H1 (cell line): ENCODE data around the gene TAF3. TPM values are rescaled to one million over a fixed set of nuclear protein-coding genes. Genes with fewer than 3 reads are reported as not detected.

ENCODE experiments used
- CTCF ChIA-PET: fragments of 300-600 bp; sonication (Branson Sonifier 250); formaldehyde crosslinking; loops from one replicate; lab custom pipeline; 2021; ENCODE audit not compliant: partially characterized antibody; lab: Charles Lee
- POLR2A ChIA-PET: fragments of 300-600 bp; sonication (Branson Sonifier 250); formaldehyde crosslinking; loops from one replicate; lab custom pipeline; 2021; ENCODE audit warnings: inconsistent platforms; ENCODE audit not compliant: partially characterized antibody; lab: Charles Lee
- DNase-seq, 2 experiments: peaks; one replicate each; pipeline versions ENCODE4 v3.0.0 to v3.0.0-alpha.2; 2010 to 2022; ENCODE audit warnings: low spot score in 2 of 2, low read depth in 1 of 2, mixed read lengths in 1 of 2
- FAIRE-seq: peaks from 2 replicates; lab custom pipeline; 2011; peaks lifted over from hg19 to GRCh38; lab: Jason Lieb, UNC
- H2AFZ ChIP-seq: 2 replicates; pipeline ENCODE4 v1.8.1; 2012; ENCODE audit warnings: low read length, inconsistent platforms
- H2AK5ac ChIP-seq: 2 replicates; pipeline ENCODE4 v1.6.1; 2013; ENCODE audit warnings: low read depth, low read length
- H2BK120ac ChIP-seq: replicated peaks from 2 replicates; pipeline ENCODE3; 2013; ENCODE audit warnings: low read depth, low read length, inconsistent platforms
- H2BK12ac ChIP-seq: 2 replicates; pipeline ENCODE4 v1.6.1; 2013; ENCODE audit warnings: low read depth, low read length
- H2BK15ac ChIP-seq: 2 replicates; pipeline ENCODE4 v1.6.1; 2013; ENCODE audit warnings: low read length
- H2BK20ac ChIP-seq: 2 replicates; pipeline ENCODE4 v1.6.1; 2013; ENCODE audit warnings: low read length
- H2BK5ac ChIP-seq: 2 replicates; pipeline ENCODE4 v1.6.1; 2013; ENCODE audit warnings: low read depth, low read length
- H3K14ac ChIP-seq: 2 replicates; pipeline ENCODE4 v1.6.1; 2013; ENCODE audit warnings: inconsistent platforms; ENCODE audit not compliant: insufficient read length
- H3K18ac ChIP-seq: 2 replicates; pipeline ENCODE4 v1.6.1; 2013; ENCODE audit warnings: low read length; ENCODE audit errors: extremely low read depth
- H3K23ac ChIP-seq: 2 replicates; pipeline ENCODE4 v1.6.1; 2013; ENCODE audit warnings: inconsistent platforms; ENCODE audit not compliant: insufficient read length
- H3K23me2 ChIP-seq: 2 replicates; pipeline ENCODE4 v1.6.1; 2013; ENCODE audit warnings: low read depth, low read length
- H3K27ac ChIP-seq: 2 replicates; pipeline ENCODE4 v1.6.1; 2011; ENCODE audit warnings: low read depth, low read length, inconsistent platforms
- H3K27me3 ChIP-seq, 4 experiments: replicated peaks in 1 of 4; 1 replicate in 1 of 4; 2 replicates in 3 of 4; pipeline versions ENCODE4 v1.6.1 to v1.8.1; 2011 to 2013; ENCODE audit warnings: low read length in 3 of 4, mild to moderate bottlenecking in 3 of 4, inconsistent platforms in 2 of 4, mixed read lengths in 2 of 4, moderate library complexity in 1 of 4; ENCODE audit not compliant: control insufficient read depth in 3 of 4, insufficient read depth in 3 of 4; ENCODE audit errors: extremely low read depth in 1 of 4
- H3K36me3 ChIP-seq, 4 experiments: 2 replicates each; pipeline versions ENCODE4 v1.6.1 to v1.8.1; 2011 to 2013; ENCODE audit warnings: mild to moderate bottlenecking in 4 of 4, low read length in 3 of 4, moderate library complexity in 2 of 4, control low read depth in 1 of 4, inconsistent platforms in 1 of 4; ENCODE audit not compliant: insufficient read depth in 4 of 4, control insufficient read depth in 2 of 4
- H3K4ac ChIP-seq: replicated peaks from 2 replicates; pipeline ENCODE3; 2013; ENCODE audit warnings: low read length, low read depth, mixed read lengths, inconsistent platforms; ENCODE audit not compliant: insufficient read length
- H3K4me1 ChIP-seq, 4 experiments: replicated peaks in 1 of 4; 1 replicate in 1 of 4; 2 replicates in 3 of 4; pipeline versions ENCODE4 v1.6.1 to v1.8.1; 2011 to 2013; ENCODE audit warnings: low read length in 3 of 4, inconsistent platforms in 2 of 4, mixed read lengths in 1 of 4; ENCODE audit not compliant: insufficient read depth in 4 of 4, control insufficient read depth in 3 of 4
- H3K4me2 ChIP-seq, 2 experiments: 2 replicates each; pipeline versions ENCODE4 v1.6.1 to v1.8.1; 2011 to 2013; ENCODE audit warnings: low read depth in 2 of 2, low read length in 2 of 2, control low read depth in 1 of 2, inconsistent platforms in 1 of 2, mild to moderate bottlenecking in 1 of 2; ENCODE audit not compliant: insufficient read depth in 1 of 2
- H3K4me3 ChIP-seq, 4 experiments: fragments of 200-600, 300-600 bp in 1 of 4; sonication (generic), shearing (Covaris generic), sonication (Bioruptor Twin) in 1 of 4; 2 replicates each; pipeline versions ENCODE4 v1.5.1 to v1.8.1; 2011 to 2016; ENCODE audit warnings: low read length in 4 of 4, low read depth in 3 of 4, control low read depth in 2 of 4, inconsistent platforms in 2 of 4, mild to moderate bottlenecking in 2 of 4, mixed read lengths in 1 of 4, moderate library complexity in 1 of 4; ENCODE audit not compliant: insufficient read depth in 2 of 4; ENCODE audit errors: extremely low read depth in 1 of 4
- H3K56ac ChIP-seq: replicated peaks from 2 replicates; pipeline ENCODE3; 2013; ENCODE audit warnings: low read depth, mild to moderate bottlenecking, mixed read lengths, low read length, inconsistent platforms; ENCODE audit not compliant: insufficient read length
- H3K79me1 ChIP-seq: 2 replicates; pipeline ENCODE4 v1.6.1; 2013; ENCODE audit warnings: low read depth, low read length, control low read depth
- H3K79me2 ChIP-seq, 2 experiments: 2 replicates each; pipeline versions ENCODE4 v1.6.1 to v1.8.1; 2012 to 2013; ENCODE audit warnings: low read length in 2 of 2, mild to moderate bottlenecking in 2 of 2, inconsistent platforms in 1 of 2; ENCODE audit not compliant: insufficient read depth in 2 of 2, control insufficient read depth in 1 of 2
- H3K9ac ChIP-seq, 4 experiments: replicated peaks in 1 of 4; 1 replicate in 1 of 4; 2 replicates in 3 of 4; pipeline versions ENCODE4 v1.6.1 to v1.8.1; 2011 to 2013; ENCODE audit warnings: low read depth in 3 of 4, low read length in 3 of 4, control low read depth in 2 of 4, mild to moderate bottlenecking in 2 of 4, moderate library complexity in 2 of 4, inconsistent platforms in 1 of 4; ENCODE audit errors: extremely low read depth in 1 of 4
- H3K9me3 ChIP-seq, 2 experiments: 2 replicates each; pipeline versions ENCODE4 v1.6.1 to v1.8.1; 2012 to 2013; ENCODE audit warnings: mild to moderate bottlenecking in 2 of 2, moderate library complexity in 2 of 2, control low read depth in 1 of 2, inconsistent platforms in 1 of 2, low read depth in 1 of 2, low read length in 1 of 2, mixed read lengths in 1 of 2; ENCODE audit not compliant: insufficient read depth in 2 of 2
- H4K20me1 ChIP-seq, 2 experiments: replicated peaks in 1 of 2; 2 replicates each; pipeline versions ENCODE3 to v1.8.1; 2011 to 2013; ENCODE audit warnings: inconsistent platforms in 2 of 2, low read length in 2 of 2, mild to moderate bottlenecking in 1 of 2; ENCODE audit not compliant: insufficient read depth in 2 of 2, control insufficient read depth in 1 of 2
- H4K5ac ChIP-seq: 2 replicates; pipeline ENCODE4 v1.6.1; 2013; ENCODE audit warnings: low read length, low read depth, mixed read lengths, inconsistent platforms; ENCODE audit not compliant: insufficient read length
- H4K8ac ChIP-seq: 2 replicates; pipeline ENCODE4 v1.8.0; 2013; ENCODE audit warnings: mild to moderate bottlenecking, moderate library complexity, low read length, inconsistent platforms; ENCODE audit not compliant: insufficient read depth; ENCODE audit errors: extremely low read depth
- H4K91ac ChIP-seq: replicated peaks from 2 replicates; pipeline ENCODE3; 2013; ENCODE audit warnings: low read length, mixed read lengths, inconsistent platforms; ENCODE audit not compliant: insufficient read length
- CBX8 ChIP-seq: fragments of 300-800, 300-1000 bp; sonication (generic); IDR thresholded peaks from 2 replicates; pipeline ENCODE4 v1.7.1; 2016; ENCODE audit warnings: low read depth, low read length, borderline replicate concordance
- CEBPB ChIP-seq: IDR thresholded peaks from 2 replicates; pipeline ENCODE4 v1.6.1; 2012; ENCODE audit warnings: low read depth, low read length
- CREB1 ChIP-seq: IDR thresholded peaks from 2 replicates; pipeline ENCODE4 v1.6.1; 2012; ENCODE audit warnings: inconsistent platforms
- E2F6 ChIP-seq: IDR thresholded peaks from 2 replicates; pipeline ENCODE4 v1.6.1; 2012; ENCODE audit warnings: inconsistent platforms
- EP300 ChIP-seq, 2 experiments: IDR thresholded peaks; 1 replicate in 1 of 2; 2 replicates in 1 of 2; pipeline ENCODE4 v1.6.1; 2011 to 2012; ENCODE audit warnings: low read depth in 2 of 2, low read length in 2 of 2, mild to moderate bottlenecking in 2 of 2, borderline replicate concordance in 1 of 2, inconsistent platforms in 1 of 2, moderate library complexity in 1 of 2
- FOSL1 ChIP-seq: IDR thresholded peaks from 2 replicates; pipeline ENCODE4 v1.6.1; 2011; ENCODE audit warnings: mild to moderate bottlenecking, low read depth, low read length, moderate library complexity; ENCODE audit not compliant: insufficient read depth
- GTF2F1 ChIP-seq: IDR thresholded peaks from 2 replicates; pipeline ENCODE4 v1.6.1; 2012; ENCODE audit warnings: low read depth, low read length, improper control_type of control experiment, borderline replicate concordance
- PHF8 ChIP-seq: fragments of 200-600 bp; sonication (generic); conservative IDR thresholded peaks from 2 replicates; pipeline ENCODE4 v1.7.1; 2012; ENCODE audit warnings: low read depth, mild to moderate bottlenecking, inconsistent platforms, low read length, moderate library complexity
- POU5F1 ChIP-seq: IDR thresholded peaks from 2 replicates; pipeline ENCODE4 v1.6.1; 2011; ENCODE audit warnings: low read depth, mild to moderate bottlenecking, low read length, moderate library complexity
- RBBP5 ChIP-seq: IDR thresholded peaks from 2 replicates; pipeline ENCODE4 v1.7.1; 2012; ENCODE audit warnings: low read depth, mild to moderate bottlenecking, inconsistent platforms, low read length, moderate library complexity, borderline replicate concordance
- SRF ChIP-seq: IDR thresholded peaks from 2 replicates; pipeline ENCODE4 v1.6.1; 2011; ENCODE audit warnings: mild to moderate bottlenecking, low read depth, low read length, moderate library complexity
- SUZ12 ChIP-seq: fragments of 200-600 bp; sonication (generic); IDR thresholded peaks from 2 replicates; pipeline ENCODE4 v1.6.1; 2012; ENCODE audit warnings: mild to moderate bottlenecking, inconsistent platforms, low read length, moderate library complexity, mixed read lengths
- TAF7 ChIP-seq: optimal IDR thresholded peaks from 2 replicates; pipeline ENCODE3; 2011; ENCODE audit warnings: low read depth, mild to moderate bottlenecking, inconsistent platforms, low read length, moderate library complexity, borderline replicate concordance
- WGBS, 2 experiments: shearing (Covaris generic) in 1 of 2; methylation state at CpG; one replicate each; pipeline versions ENCODE4 v1.1.6 to v1.1.7; 2013 to 2015; ENCODE audit warnings: low lambda C conversion rate in 2 of 2, mixed read lengths in 2 of 2, inconsistent platforms in 1 of 2, low coverage in 1 of 2, missing lambda C conversion rate in 1 of 2; ENCODE audit not compliant: insufficient replicate concordance in 2 of 2, insufficient coverage in 1 of 2, insufficient read length in 1 of 2; ENCODE audit errors: extremely low coverage in 1 of 2, missing lambda C conversion rate in 1 of 2; 5-methylcytosine and 5-hydroxymethylcytosine counted together
- polyA plus RNA-seq, 7 experiments: library from polyadenylated mRNA; depleted of rRNA in 3 of 7; stranded (reverse) in 5 of 7; unstranded in 2 of 7; fragments of >200 nt in 5 of 7; fragments of 200-250 nt in 2 of 7; gene quantifications; 1 replicate in 5 of 7; 2 replicates in 1 of 7; 4 replicates in 1 of 7; pipeline versions ENCODE4 v1.2.1 to v1.2.3, GENCODE V29; 2011 to 2013; ENCODE audit warnings: missing spikeins in 2 of 7, mixed read lengths in 2 of 7
- total RNA-seq: library from RNA; stranded (reverse); fragmentation: NEBNext Ultra II Directional; extraction: Animal tissue kit (Norgen Biotek cat#: 25700); gene quantifications from 2 replicates; pipeline ENCODE4 v1.2.1, GENCODE V29; 2021

TAF3 gene
- total and polyA plus RNA-seq, 2 of the 8 experiments (the other 6 are each of a cell fraction or from before 2014, with no cell fraction given), result 1.5 to 11.2 TPM

- Histone ChIP-seq H3K4me3 (no peak overlapping the region), H4K5ac (no peak overlapping the region), H3K27me3 (no peaks in the 10 kb centered on the region), H4K8ac (no peak overlapping the region), H2BK5ac (no peak overlapping the region), H3K9me3 (no peaks in the 10 kb centered on the region), H2BK12ac (no peak overlapping the region), H4K20me1 (no peaks in the 10 kb centered on the region), H3K36me3 (peaks cover 0 to 11% (median 0%) of the 10 kb centered on the region in 4 experiments; a peak in 3 of 8 replicates), H3K79me1 (no peaks in the 10 kb centered on the region), H3K23ac (no peak overlapping the region), H2AK5ac (no peak overlapping the region), H3K27ac (no peak overlapping the region), H2BK20ac (no peak overlapping the region), H3K4ac (no peak overlapping the region), H3K4me1 (peaks cover 0 to 5% (median 0%) of the 10 kb centered on the region in 4 experiments; a peak in 2 of 7 replicates), H3K4me2 (no peak overlapping the region), H4K91ac (no peak overlapping the region), H3K79me2 (no peaks in the 10 kb centered on the region), H3K23me2 (no peaks in the 10 kb centered on the region), H2BK120ac (no peak overlapping the region), H3K9ac (no peak overlapping the region), H3K18ac (no peak overlapping the region), H2AFZ (no peak overlapping the region), H3K14ac (no peak overlapping the region), H3K56ac (no peak overlapping the region), H2BK15ac (no peak overlapping the region)
- DNase-seq, result no peak
- POLR2A ChIA-PET, result no interaction called here
- WGBS, 2 experiments, result 86% methylated on average over 1 of the region's 1 CpG; no CpG with 5 or more reads in 1 of the 2 experiments
- CTCF ChIA-PET, result interaction anchor here (0.6 to 0.7 kb wide), 2 partner anchors 13 to 666 kb away, joined by 3 to 5 read pairs; no protein-coding TSS in a partner anchor
- FAIRE-seq, result no peak
- no peak for TF ChIP-seq FOSL1
- no peak for TF ChIP-seq CEBPB
- TF ChIP-seq E2F6, result no peak
- TF ChIP-seq POU5F1, result no peak
- no peak for TF ChIP-seq SUZ12
- TF ChIP-seq EP300 (IDR thresholded peaks at IDR 0.05; ENCODE audit: borderline replicate concordance in 1 of 2, low read depth in 2 of 2, low read length in 2 of 2), result no peak
- TF ChIP-seq GTF2F1, result no peak
- no peak for TF ChIP-seq SRF
- no peak for TF ChIP-seq RBBP5
- no peak for TF ChIP-seq CREB1
- no peak for TF ChIP-seq CBX8
- no peak for TF ChIP-seq PHF8
- TF ChIP-seq TAF7, result no peak
Measured at GRCh38 chr10:8013006-8013405, 194.7 kb downstream of the TAF3 start.
